NCI-H69 (cell line): ENCODE measurements around the gene PLAC8L1.
A peak's percentile ranks its signal among the peaks of the same experiment; 100 is the strongest.

Source experiments
- DNase-seq: peaks from one replicate; lab custom pipeline; 2025; lab: John Stamatoyannopoulos, UW

The PLAC8L1 gene

DNA sequence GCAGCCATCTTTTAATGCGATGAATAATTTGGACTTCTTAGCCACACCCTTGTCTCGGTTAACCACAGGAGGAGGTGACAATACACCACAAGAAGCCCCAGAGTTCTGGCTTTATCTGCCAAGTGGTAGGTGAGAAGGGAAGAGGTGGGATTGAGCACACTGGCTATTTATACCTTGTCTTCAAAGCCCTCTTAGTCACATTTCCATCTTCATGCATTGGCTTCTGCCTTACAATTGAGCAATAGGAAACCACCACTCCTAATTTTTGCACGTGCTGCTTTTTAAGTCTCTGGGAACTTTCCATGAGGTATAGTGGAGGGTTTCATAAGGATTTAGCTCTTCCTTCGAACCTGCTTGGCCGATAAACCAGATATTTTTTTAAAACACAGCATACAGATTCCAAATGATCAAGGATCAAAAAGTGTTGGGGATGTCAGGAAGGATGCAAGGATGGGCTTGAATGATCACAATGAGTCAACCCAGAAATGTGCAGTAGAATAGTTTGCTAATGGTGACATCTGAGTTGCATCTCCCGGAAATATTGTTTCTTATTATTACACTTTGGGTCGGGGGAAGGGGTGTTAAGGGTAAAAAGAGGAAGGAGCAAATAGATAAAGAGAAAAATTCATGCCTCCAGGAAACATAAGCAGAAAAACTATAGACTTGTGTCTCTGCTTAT is 25.5 kb downstream of the PLAC8L1 start:
- no peak for DNase-seq

DNA sequence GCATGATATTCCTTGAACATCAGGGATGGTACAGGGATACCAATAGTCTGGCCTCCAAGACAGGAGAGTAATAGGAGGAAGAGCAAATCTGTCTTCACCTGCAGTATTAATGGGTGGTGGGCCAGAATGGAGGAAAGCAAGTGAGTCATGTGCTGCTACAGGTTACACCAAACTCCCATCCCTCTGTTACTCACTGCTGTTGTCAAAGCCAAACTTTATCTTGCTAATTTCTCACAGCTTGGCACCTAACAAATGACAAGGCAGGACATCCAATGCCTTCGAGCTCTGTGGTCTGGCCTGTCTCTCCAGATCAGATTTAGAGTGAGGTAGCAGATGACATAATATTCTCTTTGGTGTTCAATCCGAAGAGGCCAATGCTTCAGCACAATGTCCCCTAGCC is 26.8 kb downstream of the PLAC8L1 start:
- DNase-seq: no peak

GRCh38 chr5:146076455-146076854 is 28.9 kb downstream of the PLAC8L1 start:
- peak; percentile 73 for DNase-seq

- peak; percentile 94 for DNase-seq
These were observed 29.3 kb downstream of the PLAC8L1 start for GRCh38 chr5:146076028-146076427.

- peak; percentile 94 for DNase-seq
These were observed 32.0 kb downstream of the PLAC8L1 start for GRCh38 chr5:146073239-146073900.

DNA sequence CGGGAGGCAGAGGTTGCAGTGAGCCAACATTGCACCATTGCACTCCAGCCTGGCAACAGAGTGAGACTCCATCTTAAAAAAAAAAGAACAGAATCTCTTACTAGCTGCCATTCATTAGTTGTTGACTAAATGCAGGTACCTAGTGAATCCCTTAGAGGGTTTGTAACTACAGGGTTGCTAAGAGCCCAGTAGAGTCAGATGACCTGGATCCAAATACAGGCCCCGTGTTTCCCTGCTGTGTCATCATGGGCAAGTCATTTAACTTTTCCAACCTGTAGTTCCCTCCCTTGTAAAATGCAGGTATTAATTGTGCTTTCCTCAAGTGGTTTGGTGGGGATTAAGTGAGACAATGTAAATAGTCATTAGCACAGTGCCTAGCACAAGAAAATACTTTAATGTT is 32.8 kb downstream of the PLAC8L1 start:
- DNase-seq: peak; percentile 93

GRCh38 chr5:146071171-146071570 is 34.2 kb downstream of the PLAC8L1 start:
- no peak for DNase-seq

DNA sequence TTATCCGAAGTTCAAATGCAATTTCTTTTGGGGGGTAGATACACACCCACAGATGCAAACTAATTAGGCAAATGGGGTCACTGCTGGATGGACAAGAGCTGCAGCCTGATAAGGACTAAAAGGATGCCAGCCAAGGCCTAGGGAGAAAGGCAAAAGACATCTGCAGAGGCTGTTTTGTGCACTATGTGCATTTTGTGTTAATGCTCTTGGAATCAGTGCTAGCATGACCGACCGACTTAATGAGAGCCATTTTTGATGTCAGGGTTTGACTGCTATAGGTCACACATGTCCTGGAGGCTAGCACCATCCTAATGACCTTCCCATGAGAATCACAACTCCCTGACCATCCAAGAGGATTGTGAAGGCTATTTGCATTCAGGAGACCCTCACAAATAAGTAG is 34.6 kb downstream of the PLAC8L1 start:
- DNase-seq: no peak

- no peak for DNase-seq
These were observed 35.6 kb downstream of the PLAC8L1 start for GRCh38 chr5:146069780-146070099.

DNA sequence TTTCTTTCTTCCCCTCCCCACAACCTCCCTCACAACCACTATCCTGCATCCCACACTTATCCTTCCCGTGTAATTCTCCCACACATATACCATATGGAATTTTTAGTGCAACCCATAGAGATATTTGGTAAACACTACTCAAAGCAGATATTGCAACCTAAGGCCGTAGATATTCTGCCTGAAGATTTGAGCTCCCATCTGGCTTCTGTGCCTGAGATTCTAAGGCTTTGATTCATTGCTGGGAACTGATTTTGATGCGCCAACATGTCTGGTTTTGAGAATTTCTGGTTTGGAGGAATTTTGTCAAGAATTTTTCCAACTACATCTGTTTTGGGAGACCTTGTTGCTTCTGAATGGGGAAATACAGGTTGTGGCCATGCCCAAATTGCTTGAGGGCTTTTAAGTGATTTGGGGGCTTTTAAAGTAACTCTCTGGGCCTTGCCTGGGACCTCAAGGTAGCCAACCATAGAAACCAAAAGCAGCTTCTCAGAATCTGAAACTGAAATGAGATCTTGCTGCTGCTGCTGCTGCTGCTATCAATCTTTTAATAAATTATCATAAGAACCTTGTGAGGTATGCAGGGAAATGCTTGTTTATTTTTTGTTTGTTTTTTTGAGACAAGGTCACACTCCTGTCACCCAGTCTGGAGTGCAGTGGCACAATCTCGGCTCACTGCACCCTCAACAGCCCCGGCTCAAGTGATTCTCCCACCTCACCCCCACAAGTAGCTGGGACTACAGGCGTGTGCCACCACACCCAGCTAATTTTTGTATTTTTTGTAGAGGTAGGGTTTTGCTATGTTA is 36.2 kb downstream of the PLAC8L1 start:
- no peak for DNase-seq

DNA sequence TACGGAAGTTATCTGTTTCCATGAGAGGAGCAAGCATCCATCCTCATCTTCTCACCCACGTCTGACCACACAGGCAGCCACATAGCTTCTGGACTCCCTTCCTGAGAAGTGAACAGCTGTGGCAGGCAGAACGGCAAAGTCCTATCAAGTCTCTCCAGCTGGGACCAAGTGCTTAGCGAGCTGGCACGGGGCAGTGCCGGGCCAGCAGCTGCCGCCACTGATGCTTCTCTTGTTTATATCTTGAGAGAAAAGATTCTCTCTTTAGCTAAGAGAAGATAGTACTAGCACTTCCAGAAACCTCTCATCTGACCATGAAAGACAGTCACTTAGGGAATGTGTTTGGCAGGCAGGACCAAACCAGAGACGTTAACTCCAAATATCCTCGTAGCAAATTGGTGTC is 37.2 kb downstream of the PLAC8L1 start:
- peak; percentile 14 for DNase-seq

- DNase-seq: no peak
These were observed 38.4 kb downstream of the PLAC8L1 start for GRCh38 chr5:146066968-146067367.

GRCh38 chr5:146060221-146060585 is 45.2 kb downstream of the PLAC8L1 start:
- no peak for DNase-seq

- peak; percentile 9 for DNase-seq
These were observed 45.7 kb downstream of the PLAC8L1 start for GRCh38 chr5:146059460-146060220.

GRCh38 chr5:146055432-146055831 is 49.9 kb downstream of the PLAC8L1 start:
- no peak for DNase-seq

DNA sequence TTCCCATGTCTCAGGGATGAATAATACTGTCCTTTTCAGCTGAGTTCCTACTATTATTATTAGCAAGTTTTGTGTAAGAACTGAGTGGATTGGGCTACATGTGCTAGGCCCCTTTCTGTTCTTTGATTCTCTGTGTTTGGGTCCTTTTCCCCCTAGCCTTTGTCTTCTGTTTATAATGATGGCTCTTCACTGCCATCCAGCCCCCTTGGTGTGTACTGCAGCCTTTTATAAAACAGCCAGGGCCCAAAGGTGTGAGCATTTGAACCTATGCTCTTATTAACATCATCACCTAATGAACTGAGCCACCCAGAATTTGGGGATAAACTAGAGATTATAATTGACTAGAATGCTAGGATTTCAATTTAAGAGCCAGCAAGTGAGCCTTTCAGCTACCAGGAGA is 52.6 kb downstream of the PLAC8L1 start:
- peak; percentile 45 for DNase-seq

GRCh38 chr5:146051678-146052077 is 53.7 kb downstream of the PLAC8L1 start:
- no peak for DNase-seq

DNA sequence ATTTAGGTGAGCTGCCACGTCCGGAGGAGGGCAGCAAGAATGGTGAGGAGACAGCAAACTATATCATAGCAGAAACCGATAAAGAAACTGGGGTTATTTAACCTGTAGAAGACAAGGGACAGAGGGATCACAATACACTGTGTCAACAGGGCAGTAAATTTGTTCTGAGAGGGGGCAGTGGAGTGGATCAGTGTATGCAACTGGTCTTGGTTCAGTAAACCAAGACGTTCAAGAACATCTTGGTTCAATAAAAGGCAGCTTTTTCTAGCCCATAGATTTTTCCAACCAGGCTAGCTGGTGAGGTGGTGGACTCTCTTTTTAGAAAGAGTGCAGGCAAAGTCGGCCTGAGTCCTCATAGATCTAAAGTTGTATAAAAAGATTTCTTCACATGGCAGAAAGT is 55.3 kb downstream of the PLAC8L1 start:
- DNase-seq: no peak

GRCh38 chr5:146049704-146050026 is 55.7 kb downstream of the PLAC8L1 start:
- no peak for DNase-seq

DNA sequence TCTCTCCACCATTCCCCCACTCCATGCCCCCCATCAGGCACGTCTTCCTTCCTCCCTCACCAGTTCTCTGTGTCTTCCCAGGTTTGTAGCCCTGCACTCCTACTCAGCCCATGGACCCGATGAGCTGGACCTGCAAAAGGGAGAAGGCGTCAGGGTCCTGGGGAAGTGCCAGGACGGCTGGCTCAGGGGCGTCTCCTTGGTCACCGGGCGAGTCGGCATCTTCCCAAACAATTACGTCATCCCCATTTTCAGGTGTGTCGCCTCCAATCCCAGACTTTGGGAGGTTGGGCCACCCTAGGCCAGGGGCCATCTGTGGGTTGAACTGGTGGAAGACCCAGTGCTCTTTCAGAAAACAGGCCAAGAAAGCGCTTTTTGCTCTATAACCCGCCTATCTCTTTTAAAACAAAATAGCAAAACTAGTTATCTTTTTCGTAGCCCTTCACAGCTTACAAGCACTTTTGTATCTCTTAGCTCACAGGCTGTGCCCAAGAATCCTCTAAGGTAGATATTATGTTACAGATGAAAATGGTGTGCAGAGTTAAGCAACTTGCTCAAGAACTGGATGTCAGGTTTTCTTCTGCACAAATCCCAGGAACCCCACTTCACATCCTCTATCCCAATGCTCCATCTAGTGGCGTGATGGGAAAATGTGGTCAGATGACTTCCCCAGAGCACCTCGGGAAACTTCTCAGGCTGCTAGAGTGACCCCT is 56.2 kb downstream of the PLAC8L1 start:
- peak; percentile 83 for DNase-seq

GRCh38 chr5:146047396-146047795 is 58.0 kb downstream of the PLAC8L1 start:
- no peak for DNase-seq

DNA sequence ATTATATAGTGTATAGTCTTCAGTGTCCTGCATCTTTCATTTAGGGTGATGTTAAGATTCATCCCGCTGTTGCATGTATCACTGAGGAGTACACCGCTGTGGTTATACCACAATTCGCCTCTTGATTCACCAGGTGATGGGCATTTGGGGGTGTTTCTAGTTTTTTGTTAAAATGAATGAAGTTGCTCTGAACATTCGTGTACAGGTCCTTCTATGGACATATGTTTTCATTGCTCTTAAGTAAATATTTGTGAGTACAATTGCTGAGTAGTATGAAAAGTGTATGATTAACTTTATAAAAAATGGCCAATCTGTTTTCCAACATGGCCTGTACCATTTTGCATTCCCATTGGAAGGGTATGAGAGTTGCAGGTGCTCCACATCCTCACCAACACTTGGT is 61.7 kb downstream of the PLAC8L1 start:
- DNase-seq: no peak
